ENCODE data around the gene PLCL2.

Gene PLCL2

GRCh38 chr3:17065315-17065714 is 180.6 kb downstream of the PLCL2 start:
- no peaks in the 10 kb centered on the region for H3K27me3 ChIP-seq (ENCODE audit: control insufficient read depth, insufficient read depth, low read length, poor library complexity, severe bottlenecking)
- no peak overlapping the region for H3K27ac ChIP-seq (ENCODE audit: insufficient read depth, low read depth, low read length, poor library complexity, severe bottlenecking)
- WGBS, 2 experiments, result 95 to 98% methylated on average over 2 of the region's 2 CpGs
- no peaks in the 10 kb centered on the region for H3K4me1 ChIP-seq (ENCODE audit: control insufficient read depth, insufficient read depth, low read length)
- no peak overlapping the region for H3K4me3 ChIP-seq (ENCODE audit: insufficient read depth, low read depth, low read length)
- H3K9me3 ChIP-seq (ENCODE audit: control insufficient read depth, low read length), result no peaks in the 10 kb centered on the region
- no peaks in the 10 kb centered on the region for H3K36me3 ChIP-seq (ENCODE audit: control insufficient read depth, insufficient read depth, low read length)

- 90 to 92% methylated on average over 4 of the region's 4 CpGs for WGBS, 2 experiments
- H3K4me3 ChIP-seq (ENCODE audit: insufficient read depth, low read depth, low read length), result no peak overlapping the region
- no peak overlapping the region for H3K27ac ChIP-seq (ENCODE audit: insufficient read depth, low read depth, low read length, poor library complexity, severe bottlenecking)
- no peaks in the 10 kb centered on the region for H3K36me3 ChIP-seq (ENCODE audit: control insufficient read depth, insufficient read depth, low read length)
- no peaks in the 10 kb centered on the region for H3K4me1 ChIP-seq (ENCODE audit: control insufficient read depth, insufficient read depth, low read length)
- H3K27me3 ChIP-seq (ENCODE audit: control insufficient read depth, insufficient read depth, low read length, poor library complexity, severe bottlenecking), result no peaks in the 10 kb centered on the region
- no peaks in the 10 kb centered on the region for H3K9me3 ChIP-seq (ENCODE audit: control insufficient read depth, low read length)
These were observed 181.1 kb downstream of the PLCL2 start for GRCh38 chr3:17065881-17066280.

- no peaks in the 10 kb centered on the region for H3K27me3 ChIP-seq (ENCODE audit: control insufficient read depth, insufficient read depth, low read length, poor library complexity, severe bottlenecking)
- H3K4me3 ChIP-seq (ENCODE audit: insufficient read depth, low read depth, low read length), result no peak overlapping the region
- H3K27ac ChIP-seq (ENCODE audit: insufficient read depth, low read depth, low read length, poor library complexity, severe bottlenecking), result no peak overlapping the region
- 89 to 91% methylated on average over 4 of the region's 4 CpGs for WGBS, 2 experiments
- H3K36me3 ChIP-seq (ENCODE audit: control insufficient read depth, insufficient read depth, low read length), result no peaks in the 10 kb centered on the region
- no peaks in the 10 kb centered on the region for H3K9me3 ChIP-seq (ENCODE audit: control insufficient read depth, low read length)
- H3K4me1 ChIP-seq (ENCODE audit: control insufficient read depth, insufficient read depth, low read length), result no peaks in the 10 kb centered on the region
These were observed 185.0 kb downstream of the PLCL2 start for GRCh38 chr3:17069754-17070153.

- Histone ChIP-seq H3K4me3 (ENCODE audit: insufficient read depth, low read depth, low read length) (no peak overlapping the region), H3K36me3 (ENCODE audit: control insufficient read depth, insufficient read depth, low read length) (no peaks in the 10 kb centered on the region), H3K27me3 (ENCODE audit: control insufficient read depth, insufficient read depth, low read length, poor library complexity, severe bottlenecking) (no peaks in the 10 kb centered on the region), H3K4me1 (ENCODE audit: control insufficient read depth, insufficient read depth, low read length) (no peaks in the 10 kb centered on the region), H3K27ac (ENCODE audit: insufficient read depth, low read depth, low read length, poor library complexity, severe bottlenecking) (no peak overlapping the region), H3K9me3 (ENCODE audit: control insufficient read depth, low read length) (no peaks in the 10 kb centered on the region)
- WGBS, 2 experiments, result 18 to 22% methylated on average over 5 of the region's 5 CpGs
These were observed 185.6 kb downstream of the PLCL2 start for GRCh38 chr3:17070161-17070959.

GRCh38 chr3:17074559-17074958 is 189.8 kb downstream of the PLCL2 start:
- Histone ChIP-seq H3K9me3 (ENCODE audit: control insufficient read depth, low read length) (no peaks in the 10 kb centered on the region), H3K4me1 (ENCODE audit: control insufficient read depth, insufficient read depth, low read length) (no peaks in the 10 kb centered on the region), H3K27ac (ENCODE audit: insufficient read depth, low read depth, low read length, poor library complexity, severe bottlenecking) (no peak overlapping the region), H3K4me3 (ENCODE audit: insufficient read depth, low read depth, low read length) (no peak overlapping the region), H3K27me3 (ENCODE audit: control insufficient read depth, insufficient read depth, low read length, poor library complexity, severe bottlenecking) (no peaks in the 10 kb centered on the region), H3K36me3 (ENCODE audit: control insufficient read depth, insufficient read depth, low read length) (no peaks in the 10 kb centered on the region)
- WGBS, 2 experiments, result 92 to 95% methylated on average over 1 of the region's 1 CpG

GRCh38 chr3:17075358-17075757 is 190.6 kb downstream of the PLCL2 start:
- Histone ChIP-seq H3K9me3 (ENCODE audit: control insufficient read depth, low read length) (no peaks in the 10 kb centered on the region), H3K27me3 (ENCODE audit: control insufficient read depth, insufficient read depth, low read length, poor library complexity, severe bottlenecking) (no peaks in the 10 kb centered on the region), H3K4me1 (ENCODE audit: control insufficient read depth, insufficient read depth, low read length) (no peaks in the 10 kb centered on the region), H3K27ac (ENCODE audit: insufficient read depth, low read depth, low read length, poor library complexity, severe bottlenecking) (no peak overlapping the region), H3K4me3 (ENCODE audit: insufficient read depth, low read depth, low read length) (no peak overlapping the region), H3K36me3 (ENCODE audit: control insufficient read depth, insufficient read depth, low read length) (no peaks in the 10 kb centered on the region)
- 100% methylated on average over 1 of the region's 1 CpG for WGBS, 2 experiments

- Histone ChIP-seq H3K27ac (ENCODE audit: insufficient read depth, low read depth, low read length, poor library complexity, severe bottlenecking) (no peak overlapping the region), H3K36me3 (ENCODE audit: control insufficient read depth, insufficient read depth, low read length) (no peaks in the 10 kb centered on the region), H3K27me3 (ENCODE audit: control insufficient read depth, insufficient read depth, low read length, poor library complexity, severe bottlenecking) (no peaks in the 10 kb centered on the region), H3K4me3 (ENCODE audit: insufficient read depth, low read depth, low read length) (no peak overlapping the region), H3K9me3 (ENCODE audit: control insufficient read depth, low read length) (no peaks in the 10 kb centered on the region), H3K4me1 (ENCODE audit: control insufficient read depth, insufficient read depth, low read length) (no peaks in the 10 kb centered on the region)
- 90 to 100% methylated on average over 1 of the region's 1 CpG for whole genome bisulfite sequencing, 2 experiments
These were observed 191.2 kb downstream of the PLCL2 start for GRCh38 chr3:17075907-17076306.

GRCh38 chr3:17076940-17077605 is 192.3 kb downstream of the PLCL2 start:
- no peaks in the 10 kb centered on the region for H3K4me1 ChIP-seq (ENCODE audit: control insufficient read depth, insufficient read depth, low read length)
- H3K36me3 ChIP-seq (ENCODE audit: control insufficient read depth, insufficient read depth, low read length), result no peaks in the 10 kb centered on the region
- H3K4me3 ChIP-seq (ENCODE audit: insufficient read depth, low read depth, low read length), result no peak overlapping the region
- no peaks in the 10 kb centered on the region for H3K9me3 ChIP-seq (ENCODE audit: control insufficient read depth, low read length)
- H3K27me3 ChIP-seq (ENCODE audit: control insufficient read depth, insufficient read depth, low read length, poor library complexity, severe bottlenecking), result no peaks in the 10 kb centered on the region
- WGBS, 2 experiments, result 85% methylated on average over 4 of the region's 4 CpGs
- H3K27ac ChIP-seq (ENCODE audit: insufficient read depth, low read depth, low read length, poor library complexity, severe bottlenecking), result no peak overlapping the region

GRCh38 chr3:17077606-17078005 is 192.9 kb downstream of the PLCL2 start:
- Histone ChIP-seq H3K36me3 (ENCODE audit: control insufficient read depth, insufficient read depth, low read length) (no peaks in the 10 kb centered on the region), H3K4me1 (ENCODE audit: control insufficient read depth, insufficient read depth, low read length) (no peaks in the 10 kb centered on the region), H3K9me3 (ENCODE audit: control insufficient read depth, low read length) (no peaks in the 10 kb centered on the region), H3K27me3 (ENCODE audit: control insufficient read depth, insufficient read depth, low read length, poor library complexity, severe bottlenecking) (no peaks in the 10 kb centered on the region), H3K4me3 (ENCODE audit: insufficient read depth, low read depth, low read length) (no peak overlapping the region), H3K27ac (ENCODE audit: insufficient read depth, low read depth, low read length, poor library complexity, severe bottlenecking) (no peak overlapping the region)
- 88% methylated on average over 5 of the region's 5 CpGs for WGBS, 2 experiments

GRCh38 chr3:17078926-17079465 is 194.2 kb downstream of the PLCL2 start:
- Histone ChIP-seq H3K36me3 (ENCODE audit: control insufficient read depth, insufficient read depth, low read length) (no peaks in the 10 kb centered on the region), H3K27ac (ENCODE audit: insufficient read depth, low read depth, low read length, poor library complexity, severe bottlenecking) (no peak overlapping the region), H3K9me3 (ENCODE audit: control insufficient read depth, low read length) (no peaks in the 10 kb centered on the region), H3K4me3 (ENCODE audit: insufficient read depth, low read depth, low read length) (no peak overlapping the region), H3K27me3 (ENCODE audit: control insufficient read depth, insufficient read depth, low read length, poor library complexity, severe bottlenecking) (no peaks in the 10 kb centered on the region), H3K4me1 (ENCODE audit: control insufficient read depth, insufficient read depth, low read length) (no peaks in the 10 kb centered on the region)
- WGBS, 2 experiments, result 93 to 95% methylated on average over 7 of the region's 7 CpGs

Data from ectodermal cell (in vitro differentiated cells).